GM19239 (cell line): Measurements from ENCODE around the gene ASMT.
"Not testable (repeated sequence)": the region's sequence is repeated elsewhere in the genome, so short reads cannot be mapped to it uniquely, and the experiment has no call there.

Source experiments
- DNase-seq: peaks from one replicate; pipeline ENCODE4 v3.0.0; 2011; ENCODE audit warnings: low spot score; ENCODE audit not compliant: insufficient read length
- FAIRE-seq: peaks from 2 replicates; lab custom pipeline; 2011; peaks lifted over from hg19 to GRCh38; lab: Jason Lieb, UNC

Gene ASMT

GRCh38 chrX:1596676-1597344 is 18.0 kb upstream of the ASMT start:
- FAIRE-seq (no peak), DNase-seq (no peak)

GRCh38 chrX:1597345-1598020 is 17.4 kb upstream of the ASMT start:
- FAIRE-seq (no peak), DNase-seq (no peak)

- peak; percentile 68 for DNase-seq
- peak; percentile 68 for FAIRE-seq
These were observed 16.6 kb upstream of the ASMT start for GRCh38 chrX:1598021-1598875.

GRCh38 chrX:1598876-1599790 is 15.7 kb upstream of the ASMT start:
- FAIRE-seq (no peak), DNase-seq (no peak)

DNA sequence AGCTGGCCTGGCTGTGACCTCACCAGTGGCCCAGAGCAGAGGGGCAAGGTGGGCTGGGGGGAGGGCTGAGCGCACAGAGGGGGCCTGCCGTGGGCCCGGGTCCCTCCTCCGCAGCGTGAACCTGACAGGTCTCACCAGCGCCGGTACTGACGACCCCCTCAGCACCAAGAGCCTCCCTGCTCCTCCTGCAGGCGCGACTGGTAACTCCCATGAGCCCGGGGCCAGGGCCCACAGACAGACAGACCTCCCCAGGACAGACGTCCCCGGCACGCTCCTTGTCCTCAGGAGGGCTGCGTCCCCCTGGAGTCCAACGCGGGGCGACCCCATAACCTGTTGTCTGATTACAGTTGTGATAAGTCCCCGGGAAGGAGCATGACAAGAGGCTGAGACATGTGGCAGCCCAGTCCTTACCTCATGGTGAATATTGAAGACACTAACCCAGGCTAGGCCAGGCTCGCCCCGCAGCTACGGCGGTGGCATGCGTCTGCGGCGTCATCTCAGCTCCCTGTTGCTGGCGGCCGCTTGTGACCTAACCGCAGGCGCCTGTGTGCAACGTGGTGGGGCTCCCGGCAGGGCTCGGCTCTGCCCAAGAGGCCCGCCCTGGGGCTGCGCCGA is 15.0 kb upstream of the ASMT start:
- DNase-seq, result no peak
- FAIRE-seq, result no peak

DNA sequence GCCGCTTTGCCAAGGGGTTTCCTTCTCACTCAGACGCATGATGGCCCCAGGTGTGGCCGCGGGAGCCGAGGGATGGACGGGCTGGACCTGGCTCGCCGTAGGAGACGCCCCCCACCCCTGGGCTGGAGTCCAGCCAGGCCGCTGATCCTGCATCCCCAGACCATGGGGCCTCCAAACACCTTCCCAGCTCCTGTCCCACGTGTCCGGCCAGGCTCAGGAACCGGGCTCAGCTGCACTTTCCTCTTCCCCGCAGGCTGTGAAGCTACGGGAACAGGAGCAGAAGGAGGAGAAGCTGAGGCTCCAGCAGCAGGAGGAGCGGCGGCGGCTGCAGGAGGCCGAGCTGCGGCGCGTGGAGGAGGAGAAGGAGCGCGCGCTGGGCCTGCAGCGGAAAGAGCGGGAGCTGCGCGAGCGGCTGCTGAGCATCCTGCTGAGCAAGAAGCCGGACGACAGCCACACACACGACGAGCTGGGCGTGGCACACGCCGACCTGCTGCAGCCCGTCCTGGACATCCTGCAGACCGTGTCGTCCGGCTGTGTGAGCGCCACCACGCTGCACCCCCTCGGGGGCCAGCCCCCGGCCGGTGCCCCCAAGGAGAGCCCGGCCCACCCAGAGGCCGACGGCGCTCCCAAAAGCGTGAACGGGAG is 14.3 kb upstream of the ASMT start:
- DNase-seq (no peak), FAIRE-seq (no peak)

DNA sequence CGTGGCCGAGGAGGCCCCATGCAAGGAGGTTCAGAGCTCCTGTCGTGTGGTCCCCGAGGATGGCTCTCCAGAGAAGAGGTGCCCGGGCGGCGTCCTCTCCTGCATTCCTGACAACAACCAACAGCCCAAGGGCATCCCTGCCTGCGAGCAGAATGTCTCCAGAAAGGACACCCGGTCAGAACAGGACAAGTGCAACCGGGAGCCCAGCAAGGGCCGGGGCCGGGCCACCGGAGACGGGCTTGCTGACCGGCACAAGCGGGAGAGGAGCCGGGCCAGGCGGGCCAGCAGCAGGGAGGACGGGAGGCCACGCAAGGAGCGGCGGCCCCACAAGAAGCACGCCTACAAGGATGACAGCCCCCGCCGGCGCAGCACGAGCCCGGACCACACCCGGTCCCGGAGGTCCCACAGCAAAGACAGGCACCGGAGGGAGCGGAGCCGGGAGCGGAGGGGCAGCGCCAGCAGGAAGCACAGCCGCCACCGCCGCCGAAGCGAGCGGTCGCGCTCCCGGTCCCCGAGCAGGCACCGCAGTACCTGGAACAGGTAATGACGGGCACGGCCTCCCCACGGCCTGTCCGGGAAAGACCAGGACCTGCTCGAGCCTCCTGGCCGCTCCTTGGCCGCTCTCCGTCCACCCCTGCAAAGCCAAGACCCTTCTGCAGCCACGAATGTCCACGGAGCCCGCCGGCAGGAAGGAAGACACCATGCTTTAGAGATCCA is 13.7 kb upstream of the ASMT start:
- no peak for DNase-seq
- no peak for FAIRE-seq

DNA sequence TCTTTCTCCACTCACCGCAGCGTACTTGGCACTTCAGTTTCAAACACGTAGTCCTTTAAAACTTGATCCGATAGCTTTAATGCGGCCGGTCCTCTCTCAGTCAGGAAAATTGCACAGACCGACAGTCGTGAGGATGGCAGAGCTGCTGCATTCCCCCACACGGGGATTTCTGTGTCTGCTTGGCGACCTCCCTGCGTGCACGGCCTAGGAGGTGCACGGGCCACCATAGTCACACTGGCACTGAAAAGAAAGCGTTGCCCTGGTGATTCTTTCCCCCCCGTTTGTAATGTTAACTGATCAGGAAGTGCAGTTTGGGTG is 13.1 kb upstream of the ASMT start:
- FAIRE-seq (no peak), DNase-seq (no peak)

- no peak for FAIRE-seq
- no peak for DNase-seq
These were observed 12.6 kb upstream of the ASMT start for GRCh38 chrX:1602299-1602698.

GRCh38 chrX:1606496-1606895 is 8.4 kb upstream of the ASMT start:
- no peak for FAIRE-seq
- DNase-seq, result no peak

DNA sequence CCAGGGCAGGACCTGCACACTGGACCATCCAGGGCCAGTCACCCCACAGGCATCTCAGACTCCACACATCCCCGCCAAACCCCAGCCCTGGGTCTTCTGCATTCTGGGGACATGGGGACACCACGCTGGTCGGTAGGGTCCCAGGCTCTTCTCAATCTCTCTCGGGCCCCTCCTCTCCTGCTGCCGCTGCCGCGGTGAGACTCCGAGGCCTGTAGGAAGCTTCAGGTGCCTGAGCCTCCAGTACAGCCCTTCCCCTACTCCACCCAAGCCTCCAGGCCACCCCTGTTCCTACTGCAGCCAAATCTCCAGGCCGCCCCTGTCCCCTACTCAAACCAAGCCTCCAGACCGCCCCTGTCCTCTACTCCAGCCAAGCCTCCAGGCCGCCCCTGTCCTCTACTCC is 5.5 kb upstream of the ASMT start:
- FAIRE-seq (no peak), DNase-seq (no peak)

- FAIRE-seq, result no peak
- no peak for DNase-seq
These were observed 5.1 kb upstream of the ASMT start for GRCh38 chrX:1609762-1610161.

GRCh38 chrX:1610166-1610565 is 4.7 kb upstream of the ASMT start:
- FAIRE-seq, result peak; percentile 81

DNA sequence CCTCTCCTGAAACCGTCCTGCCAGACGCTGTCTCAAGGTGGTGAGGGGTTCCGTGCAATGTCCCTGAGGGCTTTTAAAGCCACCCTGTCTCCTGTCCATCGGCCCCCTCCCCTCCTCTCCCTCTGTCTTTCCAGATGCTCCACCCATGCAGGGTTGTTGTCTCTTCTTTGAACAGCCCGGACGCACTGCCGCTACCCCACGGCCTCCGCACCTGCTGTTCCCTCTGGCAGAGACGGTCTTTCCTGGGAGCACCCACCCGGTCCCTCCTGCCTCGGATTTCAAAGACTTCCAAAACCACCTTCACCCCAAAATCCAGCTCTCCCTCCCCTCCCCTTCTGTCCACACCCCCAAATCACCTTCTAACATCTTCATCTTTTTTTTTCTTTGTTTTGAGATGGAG is 4.1 kb upstream of the ASMT start:
- no peak for FAIRE-seq
- DNase-seq, result no peak

More at GRCh38 chrX:1610166-1610565, 4.7 kb upstream of the ASMT start:
- peak; percentile 38 for DNase-seq

GRCh38 chrX:1612641-1613286 is 2.1 kb upstream of the ASMT start:
- no peak for DNase-seq
- FAIRE-seq, result no peak

DNA sequence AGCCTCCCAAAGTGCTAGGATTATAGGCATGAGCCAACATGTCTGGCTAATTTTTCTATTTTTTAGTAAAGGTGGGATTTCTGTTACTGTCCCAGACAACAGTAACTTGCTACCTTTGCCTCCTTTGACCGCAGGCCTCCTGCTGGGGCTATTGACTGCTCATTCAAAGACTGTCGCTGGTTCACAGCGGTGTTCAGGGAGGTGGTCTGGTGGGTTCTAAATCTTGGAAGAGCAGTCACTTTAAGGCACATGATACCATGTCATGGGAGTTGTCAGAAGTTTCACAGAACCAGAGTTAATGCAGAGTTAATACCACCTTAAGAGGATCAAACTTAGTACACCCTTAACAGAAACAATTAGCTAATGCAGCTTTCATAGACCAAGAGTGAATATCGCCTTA is 3.8 kb downstream of the ASMT start:
- FAIRE-seq (no peak), DNase-seq (no peak)

- no peak for DNase-seq
These were observed 8.8 kb downstream of the ASMT start for GRCh38 chrX:1623691-1624090.

GRCh38 chrX:1624158-1624860 is 9.4 kb downstream of the ASMT start:
- not testable (repeated sequence) for FAIRE-seq, DNase-seq

More at GRCh38 chrX:1623691-1624090, 8.8 kb downstream of the ASMT start:
- FAIRE-seq, result no peak
